ENCODE data around the gene MN1. TPM values are rescaled to one million over a fixed set of nuclear protein-coding genes. Genes with fewer than 3 reads are reported as not detected.

The MN1 gene
- total and polyA plus RNA-seq, 2 of the 8 experiments (the other 6 are each of a cell fraction or from before 2014, with no cell fraction given) = 3.1 to 4.9 TPM

GRCh38 chr22:27797520-27798391 lies 3.8 kb downstream of the MN1 start:
- H2AFZ ChIP-seq (ENCODE audit: low read length) = no peak overlapping the region
- no peak overlapping the region for H3K14ac ChIP-seq (ENCODE audit: insufficient read length)
- no peak overlapping the region for H3K9ac ChIP-seq (replicated peaks in 1 of 4; ENCODE audit: extremely low read depth in 1 of 4, low read depth in 3 of 4, low read length in 3 of 4)
- WGBS, 2 experiments (ENCODE audit: extremely low coverage in 1 of 2, insufficient coverage in 1 of 2, insufficient read length in 1 of 2, insufficient replicate concordance in 2 of 2, low coverage in 1 of 2, low lambda C conversion rate in 2 of 2, missing lambda C conversion rate in 1 of 2) = 4% methylated on average over 64 of the region's 86 CpGs; no CpG with 5 or more reads in 1 of the 2 experiments
- H2BK20ac ChIP-seq (ENCODE audit: low read length) = no peak overlapping the region
- H3K79me2 ChIP-seq (ENCODE audit: control insufficient read depth in 1 of 2, insufficient read depth in 2 of 2, low read length in 2 of 2) = no peaks in the 10 kb centered on the region
- H2BK5ac ChIP-seq (ENCODE audit: low read depth, low read length) = 0 out of 2 replicates have a peak overlapping the region, but pooled peaks have one; percentile 18
- H3K23ac ChIP-seq (ENCODE audit: insufficient read length) = no peak overlapping the region
- no peak overlapping the region for H2BK15ac ChIP-seq (ENCODE audit: low read length)
- no peaks in the 10 kb centered on the region for H3K9me3 ChIP-seq (ENCODE audit: insufficient read depth in 2 of 2, low read depth in 1 of 2, low read length in 1 of 2)
- H3K27me3 ChIP-seq (replicated peaks in 1 of 4; ENCODE audit: control insufficient read depth in 3 of 4, extremely low read depth in 1 of 4, insufficient read depth in 3 of 4, low read length in 3 of 4) = peaks cover 54 to 86% (median 71%) of the 10 kb centered on the region in 4 experiments
- FAIRE-seq (no peak), DNase-seq (ENCODE audit: low read depth in 1 of 2, low spot score in 2 of 2) (no peak)
- no peak for TF ChIP-seq MAFK (IDR thresholded peaks at IDR 0.05; ENCODE audit: low read depth, low read length)
- peak; percentile 52 for TF ChIP-seq SUZ12 (IDR thresholded peaks at IDR 0.05; ENCODE audit: low read length)
- TF ChIP-seq RXRA (IDR thresholded peaks at IDR 0.05; ENCODE audit: insufficient read depth, low read depth, low read length) = no peak
- TF ChIP-seq RBBP5 (IDR thresholded peaks at IDR 0.05; ENCODE audit: borderline replicate concordance, low read depth, low read length) = 0 out of 2 replicates have a peak, but pooled peaks have one; percentile 20
- TF ChIP-seq TEAD4 (IDR thresholded peaks at IDR 0.05; ENCODE audit: low read depth, low read length) = no peak
- no peak for TF ChIP-seq SP2 (IDR thresholded peaks at IDR 0.05; ENCODE audit: low read length)
- TF ChIP-seq KDM1A (IDR thresholded peaks at IDR 0.05; ENCODE audit: borderline replicate concordance, low read length) = no peak
- TF ChIP-seq EZH2 (IDR thresholded peaks at IDR 0.05; ENCODE audit: low read depth, low read length, severe bottlenecking) = peak; percentile 88
- TF ChIP-seq SAP30 (IDR thresholded peaks at IDR 0.05; ENCODE audit: insufficient read depth, insufficient replicate concordance, low read length) = no peak
- H4K5ac ChIP-seq (ENCODE audit: insufficient read length, low read depth, low read length) = no peak overlapping the region
- ChIA-PET CTCF (ENCODE audit: partially characterized antibody) (interaction anchor here (0.6 to 1.3 kb wide), 5 partner anchors 9 to 116 kb away, joined by 3 to 4 read pairs (median 3); no protein-coding TSS in a partner anchor), POLR2A (ENCODE audit: partially characterized antibody) (interaction anchor here (0.8 to 1.8 kb wide), 4 partner anchors 10 to 223 kb away, joined by 3 to 5 read pairs (median 3); no protein-coding TSS in a partner anchor)
- no peak overlapping the region for H3K56ac ChIP-seq (replicated peaks; ENCODE audit: insufficient read length, low read depth, low read length)
- no peak overlapping the region for H3K27ac ChIP-seq (ENCODE audit: low read depth, low read length)
- peaks cover 9 to 12% of the 10 kb centered on the region in 2 experiments for H4K20me1 ChIP-seq (replicated peaks in 1 of 2; ENCODE audit: control insufficient read depth in 1 of 2, insufficient read depth in 2 of 2, low read length in 2 of 2)
- no peaks in the 10 kb centered on the region for H3K79me1 ChIP-seq (ENCODE audit: low read depth, low read length)
- peaks cover 11 to 57% (median 41%) of the 10 kb centered on the region in 4 experiments for H3K4me1 ChIP-seq (replicated peaks in 1 of 4; ENCODE audit: control insufficient read depth in 3 of 4, insufficient read depth in 4 of 4, low read length in 3 of 4)
- peak overlapping the region; percentile 83 for H4K8ac ChIP-seq (ENCODE audit: extremely low read depth, insufficient read depth, low read length)
- no peak overlapping the region for H2AK5ac ChIP-seq (ENCODE audit: low read depth, low read length)
- no peak overlapping the region for H2BK120ac ChIP-seq (replicated peaks; ENCODE audit: low read depth, low read length)
- H3K36me3 ChIP-seq (ENCODE audit: control insufficient read depth in 2 of 4, insufficient read depth in 4 of 4, low read length in 3 of 4) = peaks cover 0 to 24% (median 0%) of the 10 kb centered on the region in 4 experiments; a peak in 1 of 8 replicates
- H3K4me2 ChIP-seq (ENCODE audit: insufficient read depth in 1 of 2, low read depth in 2 of 2, low read length in 2 of 2) = peak overlapping the region; percentile 83 to 95
- H2BK12ac ChIP-seq (ENCODE audit: low read depth, low read length) = 0 out of 2 replicates have a peak overlapping the region, but pooled peaks have one; percentile 18
- no peak overlapping the region for H4K91ac ChIP-seq (replicated peaks; ENCODE audit: insufficient read length, low read length)
- H3K4ac ChIP-seq (replicated peaks; ENCODE audit: insufficient read length, low read depth, low read length) = no peak overlapping the region
- peaks cover 18% of the 10 kb centered on the region; the same call in 1 of the 2 replicates for H3K23me2 ChIP-seq (ENCODE audit: low read depth, low read length)
- peak overlapping the region; percentile 60 for H3K18ac ChIP-seq (ENCODE audit: extremely low read depth, low read length)
- peak overlapping the region; percentile 1 to 69 (median 17); a peak in 6 of 8 replicates for H3K4me3 ChIP-seq (ENCODE audit: extremely low read depth in 1 of 4, insufficient read depth in 2 of 4, low read depth in 3 of 4, low read length in 4 of 4)
